NCI-H82 treated with DMSO at 0.1 percent for 48 hours (cell line): Measurements from ENCODE around the gene LY6G6C.
A peak's percentile ranks its signal among the peaks of the same experiment; 100 is the strongest.

Experiments
- DNase-seq: peaks from one replicate; lab custom pipeline; 2025; ENCODE audit not compliant: unreplicated experiment; lab: John Stamatoyannopoulos, UW

The LY6G6C gene

DNA sequence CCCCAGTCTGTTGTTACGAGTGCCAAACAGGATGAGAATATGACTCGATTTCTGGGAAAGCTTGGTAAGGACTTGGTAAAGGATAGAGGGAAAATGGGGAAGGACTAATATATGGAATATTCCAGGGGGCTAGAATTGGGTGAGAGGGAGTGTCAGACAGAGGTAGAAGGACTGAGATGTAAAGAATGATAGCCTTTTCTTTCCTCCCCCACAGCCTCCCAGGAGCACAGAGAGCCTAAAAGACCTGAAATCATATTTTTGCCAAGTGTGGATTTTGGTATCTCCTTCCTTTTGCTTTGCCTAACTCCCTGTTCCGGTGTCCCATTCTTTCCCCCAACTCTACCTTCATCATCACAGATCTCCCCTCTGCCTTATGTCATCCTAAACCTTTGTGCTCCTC, 21.3 kb upstream of the LY6G6C start:
- no peak for DNase-seq

DNA sequence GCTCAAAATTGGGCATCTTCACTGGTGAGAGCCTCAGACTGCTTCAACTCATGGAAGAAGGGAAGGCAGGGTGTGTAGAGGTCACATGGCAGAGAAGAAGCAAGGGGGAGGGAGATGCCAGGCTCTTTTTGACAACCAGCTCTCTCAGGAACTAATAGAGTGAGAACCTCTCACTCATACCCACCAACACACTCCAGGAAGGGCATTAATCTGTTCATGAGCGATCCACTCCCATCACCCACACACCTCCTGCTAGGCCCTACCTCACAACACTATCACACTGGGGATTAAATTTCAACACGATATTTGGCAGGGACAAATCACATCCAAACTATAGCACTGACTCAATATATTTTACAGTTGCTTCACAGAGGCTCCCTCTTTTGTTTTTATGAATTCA, 20.3 kb upstream of the LY6G6C start:
- DNase-seq: no peak

DNA sequence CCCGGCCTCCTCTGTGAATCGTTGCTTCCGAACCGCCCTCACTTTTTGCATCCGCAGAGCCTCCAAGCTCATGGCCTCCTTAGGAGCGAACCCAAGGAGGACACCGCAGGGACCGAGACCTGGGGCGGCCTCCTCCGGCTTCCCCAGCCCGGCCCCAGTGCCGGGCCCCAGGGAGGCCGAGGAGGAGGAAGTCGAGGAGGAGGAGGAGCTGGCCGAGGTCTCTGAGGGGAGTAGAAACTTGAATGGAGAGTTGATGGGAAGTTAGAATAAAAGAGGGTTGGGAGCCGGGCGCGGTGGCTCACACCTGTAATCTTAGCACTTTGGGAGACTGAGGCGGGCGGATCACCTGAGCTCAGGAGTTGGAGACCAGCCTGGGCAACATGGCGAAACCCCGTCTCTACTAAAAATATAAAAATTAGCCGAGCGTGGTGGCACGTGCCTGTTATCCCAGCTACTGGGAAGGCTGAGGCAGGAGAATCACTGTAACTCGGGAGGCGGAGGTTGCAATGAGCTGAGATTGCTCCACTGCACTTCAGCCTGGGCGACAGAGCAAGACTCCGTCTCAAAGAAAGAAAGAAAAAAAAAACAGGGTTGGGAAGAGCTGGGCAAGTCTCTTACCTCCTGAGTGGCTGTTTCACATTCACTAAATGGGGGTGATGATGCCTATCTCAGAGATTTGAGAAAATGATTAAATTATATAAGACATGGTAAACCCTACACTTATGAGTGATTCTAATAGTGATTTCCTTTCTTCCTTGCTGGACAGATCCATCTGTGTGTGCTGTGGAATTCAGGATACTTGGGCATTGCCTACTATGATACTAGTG, 19.1 kb upstream of the LY6G6C start:
- no peak for DNase-seq

DNA sequence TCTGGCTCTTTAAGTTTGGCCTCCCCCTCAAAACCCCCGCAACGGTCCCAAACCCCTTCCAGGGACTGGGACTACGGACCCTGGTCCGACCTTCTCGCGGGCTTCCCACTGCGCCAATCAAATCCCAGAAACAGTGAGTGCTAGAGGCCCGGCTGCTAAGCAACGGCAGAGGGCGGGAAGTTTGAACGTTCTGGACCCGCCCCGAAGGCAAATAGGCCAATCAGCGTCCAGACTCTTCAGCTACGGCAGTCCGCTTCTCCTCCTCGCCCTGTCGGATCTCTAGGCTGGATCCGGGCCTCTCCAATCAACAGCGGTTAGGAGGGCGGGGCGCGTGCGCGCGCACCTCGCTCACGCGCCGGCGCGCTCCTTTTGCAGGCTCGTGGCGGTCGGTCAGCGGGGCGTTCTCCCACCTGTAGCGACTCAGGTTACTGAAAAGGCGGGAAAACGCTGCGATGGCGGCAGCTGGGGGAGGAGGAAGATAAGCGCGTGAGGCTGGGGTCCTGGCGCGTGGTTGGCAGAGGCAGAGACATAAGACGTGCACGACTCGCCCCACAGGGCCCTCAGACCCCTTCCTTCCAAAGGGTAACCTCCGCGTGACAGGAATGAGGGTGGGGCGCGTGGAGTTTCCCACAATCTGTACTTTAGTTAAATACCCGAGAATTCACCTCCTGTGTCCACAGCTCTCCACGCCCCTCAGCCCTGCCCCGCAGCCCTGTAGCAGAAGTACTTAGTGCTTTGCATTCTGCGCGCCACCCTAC, 18.3 kb upstream of the LY6G6C start, which contains the start of gene MSH5:
Gene MSH5 (plus strand): TSS at position 367 of the 758 bp plus-strand sequence. CDS start 462 bp downstream, outside the sequence.
- peak; percentile 99 for DNase-seq

DNA sequence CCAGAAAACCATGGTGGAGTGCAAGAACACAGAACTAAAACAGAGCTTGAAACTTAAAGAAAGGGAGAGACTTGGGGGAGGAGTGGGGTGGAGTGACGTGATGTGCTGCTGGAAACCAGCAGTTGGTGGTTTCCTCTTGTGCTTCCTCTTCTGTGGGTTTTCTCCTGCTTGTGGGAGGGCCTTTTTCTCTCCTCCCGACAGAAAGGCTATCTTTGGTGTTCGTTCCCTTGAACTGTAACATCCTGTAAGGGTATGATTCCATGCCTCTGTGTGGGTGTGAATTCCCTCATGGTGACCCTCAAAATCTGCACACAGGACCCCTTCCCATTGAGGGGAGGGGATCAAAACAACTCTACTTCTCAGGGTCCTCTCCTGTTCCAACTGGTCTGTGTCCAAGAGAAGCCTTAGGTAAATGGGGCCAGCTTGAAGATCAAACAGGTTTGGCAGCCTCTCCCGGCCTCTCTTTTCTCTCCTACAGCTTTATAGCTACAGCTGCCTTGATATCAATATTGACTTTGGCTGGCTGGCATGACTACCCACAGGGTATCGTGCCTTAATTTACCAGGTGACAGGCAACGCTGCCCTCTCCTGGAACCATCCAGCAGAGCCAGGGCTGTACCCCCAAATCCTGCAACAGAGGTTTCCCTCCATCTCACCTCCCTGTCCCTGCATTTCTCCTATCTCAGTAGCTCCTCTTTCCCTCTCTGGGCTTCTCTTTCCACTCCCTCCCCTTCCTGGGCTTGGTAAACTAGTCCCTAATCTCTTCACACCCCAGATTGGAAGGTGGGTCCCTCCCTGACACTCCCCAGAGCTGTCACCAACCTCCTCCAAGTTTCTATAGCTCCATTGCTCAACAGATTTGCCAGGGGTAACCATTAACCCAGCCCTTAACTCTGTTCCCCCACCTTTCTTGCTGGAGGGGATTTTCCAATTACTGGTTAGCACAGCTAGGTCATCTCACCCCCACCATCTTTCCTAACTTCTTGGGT, 16.7 kb upstream of the LY6G6C start:
- peak; percentile 23 for DNase-seq

DNA sequence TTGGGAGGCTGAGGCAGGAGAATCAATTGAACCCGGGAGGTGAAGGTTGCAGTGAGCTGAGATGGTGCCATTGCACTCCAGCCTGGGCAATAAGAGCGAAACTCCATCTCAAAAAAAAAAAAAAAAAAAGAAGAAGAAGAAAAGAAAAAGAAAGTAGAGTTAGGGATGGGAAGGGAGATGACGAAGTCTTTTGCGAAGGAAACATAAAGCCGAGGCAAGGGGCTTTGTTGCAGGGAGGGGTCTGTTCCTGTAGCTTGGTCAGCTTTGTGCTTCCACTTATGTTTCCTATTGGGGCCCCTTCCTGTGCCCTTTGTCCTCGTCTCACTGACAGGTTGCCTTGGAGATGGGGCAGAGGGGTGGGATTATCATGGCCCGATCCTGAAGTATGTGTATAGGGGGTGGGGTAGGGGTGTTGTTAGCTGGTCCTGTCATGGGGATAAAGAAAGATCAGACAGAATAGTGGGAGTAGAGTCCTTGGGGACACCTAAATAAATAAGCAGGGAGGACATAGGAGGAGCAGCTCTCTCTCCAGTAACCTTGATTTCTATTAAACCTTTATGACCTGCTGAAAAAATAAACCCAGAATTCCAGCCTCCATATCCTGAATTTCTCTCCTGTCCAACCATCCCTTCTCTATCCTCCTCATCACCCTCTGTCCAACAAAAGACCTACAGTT, 15.9 kb upstream of the LY6G6C start:
- peak; percentile 38 for DNase-seq

DNA sequence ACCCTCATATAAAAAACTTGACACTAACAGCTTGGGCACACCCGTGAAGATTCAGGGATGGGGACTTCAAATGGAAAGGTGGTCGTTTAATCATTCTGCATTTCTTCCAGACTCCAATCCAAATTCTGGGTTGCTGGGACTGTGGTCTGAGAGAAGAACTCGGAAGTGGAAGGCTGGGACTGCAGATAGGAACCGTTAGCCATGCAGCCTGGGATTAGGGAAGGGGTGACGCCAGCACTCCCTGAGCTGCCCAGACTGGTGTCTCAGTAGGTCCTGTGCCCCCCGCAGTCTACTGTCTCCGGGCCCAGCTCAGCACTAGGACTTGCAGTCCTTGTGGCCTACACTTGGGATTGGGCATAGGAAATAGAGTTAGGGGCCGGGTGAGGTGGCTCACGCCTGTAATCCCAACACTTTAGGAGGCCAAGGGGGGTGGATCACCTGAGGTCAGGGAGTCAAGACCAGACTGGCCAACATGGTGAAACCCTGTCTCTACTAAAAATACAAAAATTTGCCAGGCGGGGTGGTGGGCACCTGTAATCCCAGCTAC, 15.3 kb upstream of the LY6G6C start:
- DNase-seq: no peak

DNA sequence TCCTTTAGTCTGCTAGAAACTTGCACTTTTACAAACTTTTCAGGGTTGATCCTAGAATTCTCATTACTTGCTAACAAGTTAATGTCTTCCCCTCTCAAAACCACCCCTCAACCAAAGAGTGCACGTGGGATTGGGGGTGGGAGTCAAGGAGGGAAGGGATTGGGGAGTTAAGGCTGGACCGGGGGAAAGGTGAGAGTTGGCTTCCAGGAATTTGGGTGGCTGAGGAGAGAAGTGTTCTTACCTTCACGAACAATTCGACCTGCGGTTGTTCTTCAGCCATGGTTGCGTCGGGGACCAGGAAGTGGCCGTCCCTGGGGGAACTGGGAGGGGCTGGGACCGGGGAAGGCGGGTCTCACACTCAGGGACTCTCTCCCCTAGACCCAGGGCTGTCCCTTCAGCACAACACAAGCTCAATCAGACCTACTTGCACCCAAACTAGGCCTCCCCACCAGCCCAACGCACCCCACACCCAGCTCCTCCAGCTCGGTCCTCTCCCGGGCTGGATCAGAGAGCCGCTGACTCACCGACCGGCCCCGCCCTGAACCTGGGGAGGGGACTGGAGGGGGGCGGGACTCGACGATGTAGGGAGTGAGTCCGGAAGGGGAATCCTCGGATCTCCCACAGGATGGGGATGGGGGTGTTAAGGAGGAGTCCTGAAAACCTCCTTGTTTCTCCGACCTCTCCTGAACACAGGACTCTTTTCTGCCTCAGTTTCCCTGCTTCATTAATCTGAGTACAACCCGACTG, 14.6 kb upstream of the LY6G6C start, which contains the start of gene CLIC1:
Gene CLIC1 (minus strand): TSS at position 510 of the 747 bp plus-strand sequence. CDS start 230 bp downstream, at position 280.
- DNase-seq: peak; percentile 52

DNA sequence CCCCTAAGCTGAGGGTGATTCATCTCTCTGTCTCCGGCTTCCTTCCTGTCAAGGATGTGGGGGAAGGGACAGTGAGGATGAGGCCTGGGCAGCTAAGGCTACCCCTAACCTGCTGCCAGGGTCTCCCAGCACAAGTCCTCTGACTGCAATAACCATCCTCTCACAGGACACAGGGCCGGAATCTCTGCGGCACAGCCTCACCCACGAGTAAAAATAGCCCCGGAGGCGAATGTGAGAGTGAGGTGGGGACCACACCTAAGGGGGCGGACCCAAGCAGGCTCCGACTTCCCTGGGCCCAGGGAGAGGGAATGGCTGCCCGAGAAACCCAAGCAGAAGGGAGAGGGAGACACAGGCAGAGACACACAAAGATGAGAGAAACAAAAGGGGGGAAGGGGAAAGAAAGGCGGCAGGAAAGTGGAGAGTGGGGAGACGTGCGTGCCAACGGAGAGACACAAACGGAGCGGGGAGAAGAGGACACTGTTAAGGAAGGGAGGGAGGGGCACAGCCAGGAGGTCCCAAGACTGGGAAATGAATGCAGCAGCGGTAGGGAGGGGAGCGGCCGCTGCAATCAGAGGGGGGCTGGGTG, 13.4 kb upstream of the LY6G6C start:
- DNase-seq: no peak

DNA sequence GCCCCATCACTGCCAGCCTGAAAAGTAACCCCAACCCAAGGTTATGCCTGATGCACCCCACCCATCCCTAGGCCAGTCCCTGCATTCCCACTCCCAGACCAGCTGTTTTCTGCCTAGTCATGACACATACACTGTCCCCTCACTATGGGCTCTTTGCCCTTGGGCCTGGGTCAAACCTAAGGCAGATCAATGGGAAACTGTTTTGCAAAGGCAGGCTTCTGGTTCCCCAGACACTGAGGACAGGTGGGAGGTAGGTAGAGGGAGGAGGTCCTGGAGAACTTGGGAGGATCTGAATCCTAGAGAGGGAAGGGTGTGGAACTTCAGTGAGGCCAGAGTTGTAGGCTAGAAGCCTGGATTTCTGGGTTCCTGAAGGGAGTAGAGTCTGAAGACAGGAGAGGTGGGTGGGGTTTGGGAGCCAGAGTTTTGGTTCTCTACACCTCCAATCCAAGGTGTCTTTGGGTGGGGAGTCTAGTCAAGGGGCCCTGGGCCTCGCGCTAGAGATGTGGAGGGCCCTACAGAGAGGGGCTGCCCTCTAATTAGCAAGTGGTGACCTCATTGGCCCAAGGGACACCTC, 12.8 kb upstream of the LY6G6C start:
- DNase-seq: no peak

DNA sequence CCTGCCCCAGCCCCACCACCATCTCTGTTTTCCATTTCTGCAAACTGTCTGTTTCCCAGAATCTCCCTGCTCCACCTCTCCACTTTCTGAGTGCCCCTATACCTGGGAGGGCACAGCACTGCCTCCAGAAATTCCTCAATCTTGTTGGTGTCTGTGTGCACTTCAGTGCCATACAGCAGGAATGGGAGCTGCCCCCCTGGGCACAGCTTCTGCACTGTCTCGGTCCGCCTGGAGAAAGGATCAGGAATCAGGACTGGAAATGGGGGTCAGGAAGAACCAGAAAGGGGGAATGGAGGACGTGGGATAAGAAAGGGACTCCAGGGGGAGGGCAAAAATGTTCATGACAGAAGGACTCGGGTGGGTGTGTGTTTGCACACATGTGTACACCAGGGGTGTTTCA, 12.2 kb upstream of the LY6G6C start:
- DNase-seq: no peak

DNA sequence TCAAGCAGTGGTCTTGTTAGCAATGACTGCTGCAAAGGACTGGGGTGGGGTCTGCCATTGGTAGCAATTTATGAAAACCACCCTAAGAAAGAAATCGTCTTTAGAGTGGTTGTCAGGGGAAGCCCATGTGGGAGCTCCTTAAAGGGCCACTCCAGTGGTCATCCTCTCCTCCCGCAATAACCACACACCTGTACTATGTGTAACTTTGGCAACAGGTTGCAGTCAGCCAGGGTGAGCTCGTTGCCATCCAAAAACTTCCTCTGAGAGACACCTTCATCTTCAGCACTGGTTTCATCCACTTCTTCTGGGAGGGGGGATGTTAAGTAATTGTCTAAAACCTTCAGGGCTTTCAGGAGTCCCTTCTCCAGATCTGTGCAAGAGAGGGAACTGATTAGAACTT, 10.5 kb upstream of the LY6G6C start:
- DNase-seq: no peak

DNA sequence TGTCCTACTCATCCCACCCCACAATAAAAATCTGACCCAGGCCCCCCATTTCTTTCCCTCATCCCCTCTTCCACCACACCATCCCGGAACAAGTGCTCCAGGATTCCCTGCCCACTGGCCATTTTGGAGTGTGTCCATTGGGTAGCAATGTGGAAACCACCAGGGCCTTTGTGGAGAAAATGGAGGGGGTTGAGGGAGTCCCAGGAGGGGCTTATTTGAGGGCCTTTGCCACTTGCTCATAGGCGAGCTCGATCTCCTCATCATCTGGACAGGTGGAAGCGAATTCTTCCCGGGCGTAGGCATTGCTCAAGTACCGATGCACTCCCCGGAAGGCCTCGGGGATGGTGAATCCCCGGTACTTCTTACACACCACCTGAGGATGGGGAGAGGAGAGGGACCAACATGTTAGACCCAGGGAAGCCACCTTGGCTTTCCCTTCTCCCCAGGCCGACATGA, 9.1 kb upstream of the LY6G6C start:
- DNase-seq: no peak

DNA sequence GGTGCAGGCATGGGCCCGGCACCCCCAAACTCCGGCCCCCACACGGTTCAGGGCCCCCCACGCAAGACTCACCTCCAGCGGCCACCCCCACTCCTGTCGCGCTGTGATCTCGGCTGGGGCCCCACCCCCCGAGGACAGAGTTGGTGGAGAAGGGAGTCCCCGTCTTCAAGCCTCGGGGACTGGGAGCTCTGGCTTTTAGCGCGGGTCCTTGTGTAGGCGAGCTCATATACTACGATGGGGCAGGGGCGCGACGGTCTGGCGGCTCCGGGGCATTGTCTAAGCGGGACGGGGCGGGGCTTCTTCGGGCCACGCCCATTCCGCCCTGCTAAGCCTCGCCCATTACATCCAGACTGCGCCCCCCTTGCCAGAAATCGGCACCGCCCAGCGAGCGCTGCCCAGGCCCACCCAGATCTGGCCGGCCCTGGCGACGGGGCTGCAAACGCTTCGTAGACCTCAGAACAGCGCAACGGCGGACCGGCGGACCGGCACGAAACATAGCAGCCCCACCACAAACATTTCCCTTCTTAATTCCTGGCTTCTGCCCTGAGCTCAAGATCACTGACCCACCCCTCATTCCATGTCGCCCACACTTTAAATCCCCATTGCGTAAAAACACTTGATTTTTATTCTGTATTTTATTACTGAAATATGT, 8.6 kb upstream of the LY6G6C start:
- peak; percentile 40 for DNase-seq

DNA sequence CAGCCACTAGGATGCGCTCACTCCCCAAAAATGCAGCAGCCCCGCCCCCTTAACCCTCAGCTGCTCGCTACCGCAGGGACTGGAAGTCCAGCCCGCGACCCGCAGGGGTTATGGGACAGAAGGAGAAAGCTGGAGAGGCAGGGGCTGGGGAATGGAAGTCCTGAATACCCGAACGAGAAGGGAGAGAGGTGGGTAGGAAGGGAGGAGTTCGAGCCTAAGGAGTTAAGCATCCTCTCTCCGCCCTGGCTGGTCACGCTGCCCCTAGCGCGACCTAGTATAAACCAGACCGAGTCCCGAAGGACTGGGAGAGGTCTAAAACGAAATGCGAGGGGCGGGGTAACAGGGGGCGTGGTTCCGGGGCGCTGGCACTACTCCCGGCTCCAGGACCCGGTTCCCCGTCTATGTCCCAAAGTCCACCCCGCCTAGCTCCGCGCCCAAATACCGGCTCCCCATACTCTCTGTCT, 8.0 kb upstream of the LY6G6C start:
- peak; percentile 77 for DNase-seq

DNA sequence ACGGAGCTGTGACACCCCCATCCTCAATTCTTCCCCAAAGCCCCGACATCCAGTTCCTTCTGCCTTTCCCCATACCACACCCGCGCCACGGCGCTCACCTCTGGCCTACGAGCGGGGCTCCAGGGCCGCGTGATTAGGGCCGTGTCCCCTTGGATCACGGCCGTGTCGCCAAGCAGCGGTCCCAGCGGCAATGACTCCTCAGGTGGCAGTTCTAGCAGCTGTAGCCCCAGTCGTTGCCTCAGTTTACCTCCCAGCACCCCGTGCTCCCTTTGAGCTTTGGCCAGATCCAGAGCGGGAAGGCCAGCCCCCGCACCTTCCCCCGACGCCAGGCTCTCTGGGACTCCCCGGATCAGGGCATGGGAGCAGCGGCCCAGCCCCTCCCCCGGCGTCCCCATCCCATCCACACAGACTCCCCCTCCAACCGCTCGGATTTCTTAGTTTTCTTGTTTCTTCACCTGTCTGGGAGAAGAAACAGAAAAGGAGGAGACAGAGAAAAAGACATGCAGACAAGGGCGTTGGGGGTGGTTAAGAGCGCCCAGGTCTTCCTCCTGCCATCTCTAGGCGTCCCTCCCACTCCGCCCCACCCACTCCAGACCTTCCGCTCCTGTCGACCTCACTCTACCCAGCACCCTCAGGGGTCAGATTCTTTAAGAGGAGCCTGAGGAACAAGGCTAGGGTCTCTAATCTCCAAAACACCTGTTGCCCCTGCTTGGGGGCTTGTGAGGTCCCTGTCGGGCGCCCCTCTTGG, 7.4 kb upstream of the LY6G6C start, which contains the start of gene DDAH2:
Gene DDAH2 (minus strand): TSS at position 533 of the 748 bp plus-strand sequence. CDS start 138 bp downstream, at position 395.
- no peak for DNase-seq
